Loucy (cell line): ENCODE data around the gene IL18BP.

Experiments
- H2AFZ ChIP-seq: fragments of 200-600 bp; sonication (generic); 2 replicates; pipeline ENCODE4 v1.6.0; 2016; ENCODE audit warnings: antibody characterized with exemption, mild to moderate bottlenecking, low read length, moderate library complexity
- H3F3A ChIP-seq: fragments of 200-600 bp; 2 replicates; pipeline ENCODE4 v1.6.0; 2016; ENCODE audit warnings: antibody characterized with exemption, low read depth, mild to moderate bottlenecking
- H3K27me3 ChIP-seq: fragments of 200-600 bp; sonication (generic); 2 replicates; pipeline ENCODE4 v1.6.1; 2014; ENCODE audit warnings: low read length, mild to moderate bottlenecking; ENCODE audit not compliant: insufficient read depth, poor library complexity, severe bottlenecking
- H3K36me3 ChIP-seq: fragments of 200-600 bp; sonication (generic); 2 replicates; pipeline ENCODE4 v1.6.1; 2016; ENCODE audit warnings: low read length; ENCODE audit not compliant: insufficient read depth
- H3K4me1 ChIP-seq: fragments of 200-600 bp; sonication (generic); 2 replicates; pipeline ENCODE4 v1.5.1; 2014; ENCODE audit warnings: low read length, mild to moderate bottlenecking; ENCODE audit not compliant: insufficient read depth, poor library complexity, severe bottlenecking
- H3K4me2 ChIP-seq: fragments of 200-600 bp; sonication (generic); 2 replicates; pipeline ENCODE4 v1.6.0; 2014; ENCODE audit warnings: antibody characterized with exemption, low read length, low read depth, mild to moderate bottlenecking; ENCODE audit not compliant: poor library complexity, severe bottlenecking
- H3K4me3 ChIP-seq: fragments of 200-600 bp; sonication (generic); 2 replicates; pipeline ENCODE4 v1.5.1; 2014; ENCODE audit warnings: low read length, mild to moderate bottlenecking, mixed read lengths; ENCODE audit not compliant: poor library complexity, severe bottlenecking
- H3K79me2 ChIP-seq: fragments of 200-600 bp; sonication (generic); 2 replicates; pipeline ENCODE4 v1.6.1; 2014; ENCODE audit warnings: low read length; ENCODE audit not compliant: insufficient read depth
- H3K9ac ChIP-seq: fragments of 200-600 bp; sonication (generic); 2 replicates; pipeline ENCODE4 v1.6.0; 2014; ENCODE audit warnings: mild to moderate bottlenecking, low read depth, low read length, moderate library complexity; ENCODE audit not compliant: poor library complexity, severe bottlenecking
- H3K9me2 ChIP-seq: fragments of 200-600 bp; sonication (generic); replicated peaks from 2 replicates; pipeline ENCODE4 v1.6.1; 2016; ENCODE audit warnings: low read depth, low read length, mixed read lengths
- H3K9me3 ChIP-seq: fragments of 200-600 bp; sonication (generic); 2 replicates; pipeline ENCODE4 v1.6.1; 2014; ENCODE audit warnings: mild to moderate bottlenecking, antibody characterized with exemption, low read length, low read depth; ENCODE audit not compliant: insufficient read depth
- H4K20me1 ChIP-seq: fragments of 200-600 bp; sonication (generic); 2 replicates; pipeline ENCODE4 v1.6.0; 2014; ENCODE audit warnings: antibody characterized with exemption, low read length, mild to moderate bottlenecking; ENCODE audit not compliant: insufficient read depth, poor library complexity, severe bottlenecking
- EZH2phosphoT487 ChIP-seq: fragments of 200-600 bp; IDR thresholded peaks from 2 replicates; pipeline ENCODE4 v1.6.1; 2018; ENCODE audit warnings: antibody characterized with exemption, mild to moderate bottlenecking, moderate library complexity, borderline replicate concordance
- TF ChIP-seq, protein P1 (sequence below): fragments of 200-600 bp; sonication (generic); conservative IDR thresholded peaks from 2 replicates; pipeline ENCODE4 v1.5.1; 2014; ENCODE audit warnings: mild to moderate bottlenecking, antibody characterized with exemption, low read length

IL18BP gene

DNA sequence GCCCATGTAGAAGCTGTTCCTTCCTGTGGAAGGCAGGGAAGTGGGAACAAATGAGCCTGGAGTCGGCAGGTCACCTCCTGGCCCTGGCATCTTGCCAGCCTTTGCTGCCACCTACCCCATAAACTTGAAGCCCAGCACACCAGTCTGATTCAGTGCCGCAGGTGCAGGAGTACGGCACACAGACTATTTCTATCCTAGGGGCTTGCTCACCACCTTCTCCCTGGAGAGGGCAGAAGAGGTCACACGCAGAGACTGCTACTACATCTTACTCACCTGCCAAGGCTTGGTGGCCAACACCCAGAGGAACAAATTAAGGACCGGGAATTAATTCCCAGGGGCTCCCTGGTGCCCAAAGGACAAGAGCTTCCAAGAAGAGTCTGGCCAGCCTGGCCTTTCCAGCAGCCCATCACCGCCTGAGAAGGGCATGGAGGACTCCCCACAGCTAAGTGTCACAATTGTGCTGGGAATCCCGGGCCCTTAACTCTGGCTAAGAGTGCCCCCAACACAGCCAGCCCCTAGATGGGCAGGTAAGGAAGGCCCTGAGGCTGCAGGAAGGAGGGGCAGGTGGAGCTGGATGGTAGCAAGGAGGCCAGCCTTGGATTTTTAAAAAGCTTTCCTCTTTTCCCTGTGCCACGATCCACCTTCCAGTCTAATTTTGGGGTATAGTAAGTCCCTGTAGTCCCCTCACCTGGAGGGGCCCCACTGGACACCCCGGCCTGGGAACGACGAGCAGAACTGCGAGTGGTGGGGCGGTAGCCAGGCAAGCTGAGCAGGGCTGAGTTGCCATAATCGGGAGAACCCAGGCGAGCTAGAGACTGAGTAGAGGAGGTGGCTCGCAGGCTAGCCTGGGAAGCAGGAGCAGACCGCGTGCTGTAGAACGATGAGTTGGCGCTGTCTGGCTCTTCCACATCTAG, 6.9 kb downstream of the IL18BP start:
- no peak overlapping the region for H3K9ac ChIP-seq
- no peaks in the 10 kb centered on the region for H3F3A ChIP-seq
- H4K20me1 ChIP-seq: no peaks in the 10 kb centered on the region
- no peak overlapping the region for H2AFZ ChIP-seq
- H3K27me3 ChIP-seq: no peaks in the 10 kb centered on the region
- no peaks in the 10 kb centered on the region for H3K4me1 ChIP-seq
- TF ChIP-seq, protein P1, sequence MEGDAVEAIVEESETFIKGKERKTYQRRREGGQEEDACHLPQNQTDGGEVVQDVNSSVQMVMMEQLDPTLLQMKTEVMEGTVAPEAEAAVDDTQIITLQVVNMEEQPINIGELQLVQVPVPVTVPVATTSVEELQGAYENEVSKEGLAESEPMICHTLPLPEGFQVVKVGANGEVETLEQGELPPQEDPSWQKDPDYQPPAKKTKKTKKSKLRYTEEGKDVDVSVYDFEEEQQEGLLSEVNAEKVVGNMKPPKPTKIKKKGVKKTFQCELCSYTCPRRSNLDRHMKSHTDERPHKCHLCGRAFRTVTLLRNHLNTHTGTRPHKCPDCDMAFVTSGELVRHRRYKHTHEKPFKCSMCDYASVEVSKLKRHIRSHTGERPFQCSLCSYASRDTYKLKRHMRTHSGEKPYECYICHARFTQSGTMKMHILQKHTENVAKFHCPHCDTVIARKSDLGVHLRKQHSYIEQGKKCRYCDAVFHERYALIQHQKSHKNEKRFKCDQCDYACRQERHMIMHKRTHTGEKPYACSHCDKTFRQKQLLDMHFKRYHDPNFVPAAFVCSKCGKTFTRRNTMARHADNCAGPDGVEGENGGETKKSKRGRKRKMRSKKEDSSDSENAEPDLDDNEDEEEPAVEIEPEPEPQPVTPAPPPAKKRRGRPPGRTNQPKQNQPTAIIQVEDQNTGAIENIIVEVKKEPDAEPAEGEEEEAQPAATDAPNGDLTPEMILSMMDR: no peak
- TF ChIP-seq EZH2phosphoT487: no peak
- no peaks in the 10 kb centered on the region for H3K9me2 ChIP-seq
- H3K4me2 ChIP-seq: no peak overlapping the region
- H3K9me3 ChIP-seq: no peaks in the 10 kb centered on the region
- H3K36me3 ChIP-seq: peaks cover 98% of the 10 kb centered on the region
- no peak overlapping the region for H3K4me3 ChIP-seq
- H3K79me2 ChIP-seq: no peaks in the 10 kb centered on the region

DNA sequence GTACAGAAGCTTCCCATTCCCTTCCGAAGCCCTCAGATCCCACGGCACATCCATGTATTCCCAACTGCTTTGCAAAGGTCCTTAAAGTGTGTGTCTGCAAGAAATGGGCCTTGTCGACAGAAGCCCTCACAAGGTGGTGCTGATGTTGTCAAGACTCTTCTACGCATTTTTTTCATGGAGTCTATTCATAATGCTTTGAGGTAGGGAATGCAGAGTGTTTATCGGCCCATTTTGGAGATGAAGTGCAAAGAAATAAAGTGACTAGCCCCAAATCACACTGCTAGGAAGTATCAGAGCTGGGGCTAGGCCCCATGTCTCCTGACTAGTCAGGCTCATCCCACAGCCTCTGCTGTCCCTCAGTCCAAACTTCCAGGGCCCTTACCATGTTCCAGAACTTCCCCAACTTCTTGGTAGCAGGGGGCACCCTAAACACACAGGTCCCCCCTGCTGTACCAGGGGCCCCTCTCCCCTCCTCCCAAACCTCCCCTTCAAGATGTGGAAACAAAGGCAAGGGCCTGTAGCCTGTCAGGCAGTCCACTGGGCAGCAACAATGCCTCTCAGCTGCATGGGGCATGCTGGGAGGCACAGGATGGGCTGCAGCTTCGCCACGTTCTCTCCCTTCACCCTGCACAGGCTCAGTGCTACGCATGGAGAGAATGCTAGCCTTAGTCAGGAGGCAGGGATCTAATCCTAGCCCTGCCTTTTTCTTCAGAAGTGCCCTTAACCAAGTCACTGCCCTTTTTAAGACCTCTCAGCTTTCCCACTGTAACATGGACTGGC, 7.8 kb downstream of the IL18BP start:
- Histone ChIP-seq H3K4me3 (no peak overlapping the region), H3F3A (no peaks in the 10 kb centered on the region), H3K4me2 (no peak overlapping the region), H3K9me2 (no peaks in the 10 kb centered on the region), H3K9ac (no peak overlapping the region), H3K36me3 (peaks cover 99% of the 10 kb centered on the region), H4K20me1 (no peaks in the 10 kb centered on the region), H3K79me2 (no peaks in the 10 kb centered on the region), H3K9me3 (no peaks in the 10 kb centered on the region), H3K27me3 (no peaks in the 10 kb centered on the region), H2AFZ (no peak overlapping the region), H3K4me1 (no peaks in the 10 kb centered on the region)
- TF ChIP-seq EZH2phosphoT487: no peak
- TF ChIP-seq, protein P1: no peak

DNA sequence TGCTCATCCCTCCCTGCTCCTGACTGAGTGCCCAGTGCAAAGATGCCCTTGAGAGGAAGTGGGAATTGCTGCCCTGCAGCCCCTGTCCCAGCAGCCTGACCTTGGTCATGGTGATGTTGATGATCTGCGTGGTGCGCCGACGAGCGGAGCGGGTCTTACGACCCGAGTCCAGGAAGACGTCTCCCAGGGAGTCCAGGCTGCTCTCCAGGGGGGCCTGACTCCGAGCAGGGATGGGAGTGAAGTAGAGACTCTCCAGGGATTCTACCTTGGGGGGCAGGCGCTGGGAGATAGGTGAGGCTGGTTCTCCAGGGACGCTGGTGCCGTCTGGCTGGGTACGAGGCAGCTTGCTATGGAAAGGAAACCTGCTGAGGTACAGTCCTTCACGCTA, 8.4 kb downstream of the IL18BP start:
- Histone ChIP-seq H3K27me3 (no peaks in the 10 kb centered on the region), H3K4me3 (no peak overlapping the region), H3K4me2 (no peak overlapping the region), H3K36me3 (peaks cover 99% of the 10 kb centered on the region), H3K9ac (no peak overlapping the region), H3K4me1 (no peaks in the 10 kb centered on the region), H4K20me1 (no peaks in the 10 kb centered on the region), H2AFZ (no peak overlapping the region), H3F3A (no peaks in the 10 kb centered on the region), H3K9me2 (no peaks in the 10 kb centered on the region), H3K79me2 (no peaks in the 10 kb centered on the region), H3K9me3 (no peaks in the 10 kb centered on the region)
- no peak for TF ChIP-seq EZH2phosphoT487
- TF ChIP-seq, protein P1: no peak
